ENCODE results near the gene NEXN.

NEXN gene

DNA sequence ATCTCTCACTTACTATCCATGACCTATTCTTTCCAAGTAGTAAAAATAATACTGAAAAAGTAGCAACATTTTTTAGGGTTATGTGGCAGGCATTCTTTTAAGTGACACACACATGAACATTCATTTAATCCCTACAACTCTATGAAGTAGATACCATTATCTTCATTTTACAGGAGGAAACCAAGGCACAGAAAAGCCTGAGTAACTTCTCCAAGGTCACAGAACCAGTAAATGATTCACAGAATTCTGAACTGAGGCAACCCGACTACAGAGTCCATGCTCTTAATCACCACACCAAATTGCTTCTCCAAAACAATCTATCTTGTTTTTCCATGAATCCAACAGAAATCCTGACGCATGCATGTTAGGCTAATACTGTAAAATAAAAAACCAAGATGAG, 73.0 kb downstream of the NEXN start:
- H3K4me3 ChIP-seq (ENCODE audit: low read depth, low read length), result no peak overlapping the region
- no peaks in the 10 kb centered on the region for H3K27me3 ChIP-seq (replicated peaks)
- TF ChIP-seq, protein P1, sequence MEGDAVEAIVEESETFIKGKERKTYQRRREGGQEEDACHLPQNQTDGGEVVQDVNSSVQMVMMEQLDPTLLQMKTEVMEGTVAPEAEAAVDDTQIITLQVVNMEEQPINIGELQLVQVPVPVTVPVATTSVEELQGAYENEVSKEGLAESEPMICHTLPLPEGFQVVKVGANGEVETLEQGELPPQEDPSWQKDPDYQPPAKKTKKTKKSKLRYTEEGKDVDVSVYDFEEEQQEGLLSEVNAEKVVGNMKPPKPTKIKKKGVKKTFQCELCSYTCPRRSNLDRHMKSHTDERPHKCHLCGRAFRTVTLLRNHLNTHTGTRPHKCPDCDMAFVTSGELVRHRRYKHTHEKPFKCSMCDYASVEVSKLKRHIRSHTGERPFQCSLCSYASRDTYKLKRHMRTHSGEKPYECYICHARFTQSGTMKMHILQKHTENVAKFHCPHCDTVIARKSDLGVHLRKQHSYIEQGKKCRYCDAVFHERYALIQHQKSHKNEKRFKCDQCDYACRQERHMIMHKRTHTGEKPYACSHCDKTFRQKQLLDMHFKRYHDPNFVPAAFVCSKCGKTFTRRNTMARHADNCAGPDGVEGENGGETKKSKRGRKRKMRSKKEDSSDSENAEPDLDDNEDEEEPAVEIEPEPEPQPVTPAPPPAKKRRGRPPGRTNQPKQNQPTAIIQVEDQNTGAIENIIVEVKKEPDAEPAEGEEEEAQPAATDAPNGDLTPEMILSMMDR (IDR thresholded peaks at IDR 0.05; ENCODE audit: low read depth, low read length, missing control alignments), result no peak
- DNase-seq, result no peak
- no peak overlapping the region for H3K27ac ChIP-seq
- peaks cover 88% of the 10 kb centered on the region for H3K36me3 ChIP-seq (replicated peaks)
- in situ Hi-C loops (cut with HindIII; ENCODE audit: low pct_ligation_motif_present, low sequenced_read_pairs), result loop anchor here (25.0 kb wide), 1 partner anchor 151 kb away; no protein-coding TSS in a partner anchor

DNA sequence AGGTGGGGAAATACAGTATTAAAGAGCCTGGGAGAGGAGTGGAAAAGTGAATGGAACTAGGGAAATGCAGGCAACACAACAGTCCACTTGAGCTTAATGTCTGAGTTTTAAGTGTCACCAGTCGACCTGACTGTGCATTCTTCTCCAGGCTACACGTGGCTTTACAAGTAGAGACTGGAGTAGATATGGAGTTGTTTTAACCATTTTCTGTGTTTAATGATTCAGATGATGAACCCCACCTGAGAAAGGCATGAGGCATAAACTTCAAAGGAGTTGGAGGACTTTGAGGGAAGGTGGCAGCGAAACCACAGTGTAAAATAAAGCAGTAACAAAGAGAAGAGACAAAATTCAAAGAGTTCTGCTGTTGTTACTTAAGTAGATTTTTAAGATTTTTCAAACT, 77.9 kb downstream of the NEXN start:
- TF ChIP-seq, protein P1 (IDR thresholded peaks at IDR 0.05; ENCODE audit: low read depth, low read length, missing control alignments), result no peak
- in situ Hi-C loops (cut with HindIII; ENCODE audit: low pct_ligation_motif_present, low sequenced_read_pairs), result loop anchor here (25.0 kb wide), 1 partner anchor 146 kb away; no protein-coding TSS in a partner anchor
- Histone ChIP-seq H3K27me3 (replicated peaks) (no peaks in the 10 kb centered on the region), H3K4me3 (ENCODE audit: low read depth, low read length) (no peak overlapping the region), H3K36me3 (replicated peaks) (peaks cover 72% of the 10 kb centered on the region), H3K27ac (no peak overlapping the region)
- no peak for DNase-seq

DNA sequence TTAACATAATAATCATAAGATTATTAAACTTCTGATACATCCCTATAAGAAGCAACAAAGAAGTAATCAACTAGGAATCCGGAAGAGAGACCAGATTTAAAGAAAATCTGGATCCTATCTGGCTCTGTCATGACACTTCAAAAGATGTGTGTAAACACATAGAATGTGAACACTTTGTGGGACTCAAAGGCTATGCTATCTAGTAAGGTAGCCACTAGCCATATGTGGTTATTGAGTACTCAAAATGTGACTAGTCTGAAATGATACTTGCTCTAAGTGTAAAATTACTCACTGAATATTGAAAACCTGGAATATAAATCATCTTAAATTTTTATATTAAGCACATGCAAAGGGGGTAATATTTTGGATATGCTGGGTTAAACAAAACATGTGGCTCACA, 81.8 kb downstream of the NEXN start:
- Histone ChIP-seq H3K36me3 (replicated peaks) (peaks cover 37% of the 10 kb centered on the region), H3K27me3 (replicated peaks) (no peaks in the 10 kb centered on the region), H3K27ac (no peak overlapping the region), H3K4me3 (ENCODE audit: low read depth, low read length) (no peak overlapping the region)
- DNase-seq, result no peak
- in situ Hi-C loops (cut with HindIII; ENCODE audit: low pct_ligation_motif_present, low sequenced_read_pairs), result loop anchor here (25.0 kb wide), 1 partner anchor 142 kb away; no protein-coding TSS in a partner anchor
- TF ChIP-seq, protein P1 (IDR thresholded peaks at IDR 0.05; ENCODE audit: low read depth, low read length, missing control alignments), result no peak

DNA sequence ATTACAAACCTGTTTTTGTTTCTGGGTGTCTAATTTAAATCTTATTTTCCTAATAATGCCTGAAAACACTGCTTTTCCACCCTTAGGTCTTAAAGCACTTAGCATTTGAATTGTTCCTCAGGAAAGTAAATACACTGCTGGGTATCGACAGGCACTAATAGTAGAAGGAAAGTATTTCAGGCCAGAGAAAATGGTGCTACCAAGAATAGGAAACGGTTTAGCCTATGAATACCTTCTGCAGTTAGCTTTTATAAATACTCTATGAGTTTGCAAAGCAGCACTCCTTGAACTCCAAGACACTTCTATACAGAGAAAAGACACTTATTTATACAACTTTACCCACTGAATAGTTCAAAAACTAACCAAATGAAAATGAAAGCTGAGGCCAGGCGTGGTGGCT, 83.7 kb downstream of the NEXN start:
- in situ Hi-C loops (cut with HindIII; ENCODE audit: low pct_ligation_motif_present, low sequenced_read_pairs), result loop anchor here (25.0 kb wide), 1 partner anchor 140 kb away; no protein-coding TSS in a partner anchor
- Histone ChIP-seq H3K36me3 (replicated peaks) (peaks cover 22% of the 10 kb centered on the region), H3K27me3 (replicated peaks) (no peaks in the 10 kb centered on the region), H3K4me3 (ENCODE audit: low read depth, low read length) (no peak overlapping the region), H3K27ac (no peak overlapping the region)
- DNase-seq, result no peak
- TF ChIP-seq, protein P1 (IDR thresholded peaks at IDR 0.05; ENCODE audit: low read depth, low read length, missing control alignments), result no peak

DNA sequence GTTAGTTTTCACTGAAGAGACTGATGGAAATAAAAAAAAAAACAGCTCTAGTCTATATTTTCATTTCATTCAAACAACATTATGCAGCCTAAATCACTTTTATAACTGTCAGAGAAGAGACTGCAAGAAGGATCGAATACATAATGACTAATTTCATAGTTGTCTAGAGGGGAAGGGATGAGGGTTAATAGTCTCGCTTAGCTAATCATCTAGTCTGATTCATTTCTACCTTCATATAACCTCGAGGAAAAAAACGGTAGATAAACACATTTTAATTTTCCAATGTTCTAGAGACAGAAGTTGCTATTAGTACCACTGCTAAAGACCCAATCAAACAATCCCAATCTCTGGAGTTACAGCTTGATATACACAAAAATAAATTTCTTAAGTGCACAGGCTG, 87.0 kb downstream of the NEXN start:
- TF ChIP-seq, protein P1 (IDR thresholded peaks at IDR 0.05; ENCODE audit: low read depth, low read length, missing control alignments), result no peak
- H3K36me3 ChIP-seq (replicated peaks), result peaks cover 5% of the 10 kb centered on the region
- H3K27me3 ChIP-seq (replicated peaks), result no peaks in the 10 kb centered on the region
- in situ Hi-C loops (cut with HindIII; ENCODE audit: low pct_ligation_motif_present, low sequenced_read_pairs), result no loop called here
- peak overlapping the region; percentile 66 for H3K4me3 ChIP-seq (ENCODE audit: low read depth, low read length)
- peak overlapping the region; percentile 28 for H3K27ac ChIP-seq
- DNase-seq, result no peak

DNA sequence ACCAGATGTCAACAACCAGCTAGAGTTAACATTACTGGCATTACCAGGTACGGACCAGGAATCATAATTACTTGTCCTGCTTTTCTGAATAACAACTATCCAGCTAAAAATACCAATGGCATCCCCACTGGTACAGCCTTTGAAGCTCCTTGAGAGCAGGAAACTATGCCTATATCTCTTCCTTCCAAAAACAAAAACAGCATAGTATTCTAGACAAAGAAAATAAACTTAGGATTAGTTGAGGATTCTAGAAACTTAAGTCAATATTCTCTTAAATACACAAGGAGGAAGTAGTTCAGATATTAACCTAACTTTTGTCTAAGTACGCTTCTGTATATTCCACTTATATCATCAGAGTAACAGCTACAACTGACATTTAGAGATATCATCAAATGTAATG, 87.5 kb downstream of the NEXN start:
- TF ChIP-seq, protein P1 (IDR thresholded peaks at IDR 0.05; ENCODE audit: low read depth, low read length, missing control alignments), result no peak
- no peaks in the 10 kb centered on the region for H3K27me3 ChIP-seq (replicated peaks)
- peak overlapping the region; percentile 28 for H3K27ac ChIP-seq
- peak overlapping the region; percentile 66 for H3K4me3 ChIP-seq (ENCODE audit: low read depth, low read length)
- DNase-seq, result no peak
- in situ Hi-C loops (cut with HindIII; ENCODE audit: low pct_ligation_motif_present, low sequenced_read_pairs), result no loop called here
- H3K36me3 ChIP-seq (replicated peaks), result peaks cover 5% of the 10 kb centered on the region

Measured in brain microvascular endothelial cell (primary cell).